SK-N-SH (cell line): ENCODE results near the gene COX7A1. TPM values are rescaled to one million over a fixed set of nuclear protein-coding genes. Genes with fewer than 3 reads are reported as not detected.

Source experiments
- CTCF ChIA-PET: fragments of 300-600, 350-600 bp; formaldehyde crosslinking; extraction: SDS; loops from one replicate; lab custom pipeline; 2021; lab: Yijun Ruan, JAX
- POLR2A ChIA-PET: fragments of 350-600 bp; sonication (Branson Sonifier 250); formaldehyde crosslinking; extraction: SDS; loops from one replicate; lab custom pipeline; 2020; ENCODE audit warnings: antibody characterized with exemption, inconsistent platforms; lab: Yijun Ruan, JAX
- DNase-seq: peaks from one replicate; pipeline ENCODE4 v3.0.0; 2012
- H2AFZ ChIP-seq: fragments of 200-600 bp; sonication (generic); 2 replicates; pipeline ENCODE4 v1.8.1; 2016; ENCODE audit warnings: antibody characterized with exemption, mild to moderate bottlenecking, low read depth
- H3F3A ChIP-seq: fragments of 200-600 bp; sonication (generic); replicated peaks from 2 replicates; pipeline ENCODE3; 2016; ENCODE audit warnings: antibody characterized with exemption, mild to moderate bottlenecking; ENCODE audit not compliant: insufficient read depth
- H3K27ac ChIP-seq, 2 experiments: fragments of 200-500 bp in 1 of 2; fragments of 200-600 bp in 1 of 2; sonication (Bioruptor generic) in 1 of 2; sonication (generic), shearing (Covaris generic) in 1 of 2; 2 replicates each; pipeline versions ENCODE4 v1.5.1 to v1.6.1; 2014 to 2016; ENCODE audit warnings: low read depth in 2 of 2, inconsistent platforms in 1 of 2, low read length in 1 of 2, mild to moderate bottlenecking in 1 of 2, mixed read lengths in 1 of 2
- H3K27me3 ChIP-seq: fragments of 200-600 bp; sonication (generic), shearing (Covaris generic); 2 replicates; pipeline ENCODE4 v1.6.1; 2016; ENCODE audit warnings: mixed run types; ENCODE audit not compliant: insufficient read depth
- H3K36me3 ChIP-seq, 2 experiments: fragments of 200-500 bp in 1 of 2; fragments of 200-600 bp in 1 of 2; sonication (Bioruptor generic) in 1 of 2; sonication (generic) in 1 of 2; replicated peaks in 1 of 2; 2 replicates each; pipeline versions ENCODE3 to v1.5.1; 2014 to 2016; ENCODE audit warnings: low read length in 1 of 2, mild to moderate bottlenecking in 1 of 2; ENCODE audit not compliant: insufficient read depth in 2 of 2, control insufficient read depth in 1 of 2
- H3K4me1 ChIP-seq, 2 experiments: fragments of 200-500 bp in 1 of 2; fragments of 200-600 bp in 1 of 2; sonication (Bioruptor generic) in 1 of 2; sonication (generic), shearing (Covaris generic) in 1 of 2; 2 replicates each; pipeline versions ENCODE4 v1.5.1 to v1.6.1; 2014 to 2016; ENCODE audit warnings: low read depth in 1 of 2, low read length in 1 of 2, mixed run types in 1 of 2; ENCODE audit not compliant: insufficient read depth in 2 of 2, control insufficient read depth in 1 of 2
- H3K4me2 ChIP-seq: fragments of 200-600 bp; sonication (generic), shearing (Covaris generic); 2 replicates; pipeline ENCODE4 v1.6.1; 2017; ENCODE audit warnings: mixed run types
- H3K4me3 ChIP-seq, 2 experiments: fragments of 200-500 bp in 1 of 2; fragments of 200-600 bp in 1 of 2; sonication (Bioruptor generic) in 1 of 2; sonication (generic), shearing (Covaris generic) in 1 of 2; 2 replicates each; pipeline versions ENCODE4 v1.5.1 to v1.8.1; 2014 to 2016; ENCODE audit warnings: low read depth in 2 of 2, inconsistent platforms in 1 of 2, low read length in 1 of 2, mild to moderate bottlenecking in 1 of 2, mixed read lengths in 1 of 2, moderate library complexity in 1 of 2
- H3K79me2 ChIP-seq: fragments of 200-600 bp; sonication (generic); 2 replicates; pipeline ENCODE4 v1.8.1; 2017; ENCODE audit warnings: mild to moderate bottlenecking; ENCODE audit not compliant: insufficient read depth
- H3K9ac ChIP-seq: fragments of 200-600 bp; sonication (generic); 2 replicates; pipeline ENCODE4 v1.6.1; 2017; ENCODE audit warnings: mixed run types
- H3K9me2 ChIP-seq: fragments of 200-600 bp; sonication (generic); 2 replicates; pipeline ENCODE4 v1.6.1; 2017; ENCODE audit warnings: mixed run types
- H3K9me3 ChIP-seq: fragments of 200-600 bp; sonication (generic); 2 replicates; pipeline ENCODE4 v1.6.1; 2017; ENCODE audit warnings: mixed run types, mild to moderate bottlenecking, moderate library complexity
- H4K20me1 ChIP-seq: fragments of 200-600 bp; sonication (generic); 2 replicates; pipeline ENCODE4 v1.6.1; 2017; ENCODE audit warnings: mild to moderate bottlenecking, mixed run types; ENCODE audit not compliant: insufficient read depth
- CHD2 ChIP-seq: fragments of 150-350 bp; IDR thresholded peaks from 2 replicates; pipeline ENCODE4 v1.6.1; 2018; ENCODE audit warnings: low read length; ENCODE audit not compliant: partially characterized antibody
- CTCF ChIP-seq: fragments of 200-600 bp; sonication (generic); IDR thresholded peaks from 2 replicates; pipeline ENCODE4 v1.6.1; 2017; ENCODE audit warnings: antibody characterized with exemption, mild to moderate bottlenecking, moderate library complexity
- ELF1 ChIP-seq: IDR thresholded peaks from 2 replicates; pipeline ENCODE4 v1.4.0; 2012
- FOXJ3 ChIP-seq: sonication (generic); formaldehyde crosslinking; IDR thresholded peaks from 2 replicates; pipeline ENCODE4 v1.5.1; 2020; ENCODE audit warnings: mild to moderate bottlenecking, missing genetic modification reagents
- GABPA ChIP-seq: IDR thresholded peaks from 2 replicates; pipeline ENCODE4 v1.4.0; 2012; ENCODE audit warnings: low read depth, mild to moderate bottlenecking
- JUND ChIP-seq: IDR thresholded peaks from 2 replicates; pipeline ENCODE4 v1.4.0; 2012
- MAX ChIP-seq: IDR thresholded peaks from 2 replicates; pipeline ENCODE4 v1.4.0; 2012; ENCODE audit warnings: low read depth
- MEF2A ChIP-seq: IDR thresholded peaks from 2 replicates; pipeline ENCODE4 v1.4.0; 2012; ENCODE audit warnings: low read depth, borderline replicate concordance
- MXI1 ChIP-seq: IDR thresholded peaks from 2 replicates; pipeline ENCODE4 v1.6.1; 2012; ENCODE audit warnings: mild to moderate bottlenecking, low read depth, low read length, improper control_type of control experiment
- NFIC ChIP-seq: IDR thresholded peaks from 2 replicates; pipeline ENCODE4 v1.4.0; 2012; ENCODE audit warnings: borderline replicate concordance
- NRF1 ChIP-seq: IDR thresholded peaks from 2 replicates; pipeline ENCODE4 v1.6.1; 2012; ENCODE audit warnings: low read depth, mild to moderate bottlenecking, low read length
- POLR2AphosphoS5 ChIP-seq: IDR thresholded peaks from 2 replicates; pipeline ENCODE4 v1.6.1; 2012; ENCODE audit warnings: low read depth, low read length
- REST ChIP-seq: IDR thresholded peaks from 2 replicates; pipeline ENCODE4 v1.6.1; 2012; ENCODE audit warnings: mild to moderate bottlenecking, low read depth, low read length, moderate library complexity
- SIN3A ChIP-seq: IDR thresholded peaks from 2 replicates; pipeline ENCODE4 v1.6.1; 2012; ENCODE audit warnings: low read depth, mild to moderate bottlenecking, low read length, moderate library complexity, borderline replicate concordance
- SMC3 ChIP-seq: IDR thresholded peaks from 2 replicates; pipeline ENCODE4 v1.6.1; 2012; ENCODE audit warnings: low read depth, low read length, improper control_type of control experiment
- TAF1 ChIP-seq: IDR thresholded peaks from 2 replicates; pipeline ENCODE4 v1.6.1; 2012; ENCODE audit warnings: low read depth, mild to moderate bottlenecking, low read length, moderate library complexity, borderline replicate concordance
- TEAD4 ChIP-seq: IDR thresholded peaks from 2 replicates; pipeline ENCODE4 v1.4.0; 2012; ENCODE audit warnings: mild to moderate bottlenecking, borderline replicate concordance; ENCODE audit not compliant: insufficient read depth
- USF1 ChIP-seq: IDR thresholded peaks from 2 replicates; pipeline ENCODE4 v1.4.0; 2012; ENCODE audit warnings: low read depth, borderline replicate concordance
- USF2 ChIP-seq: fragments of 150-350 bp; IDR thresholded peaks from 2 replicates; pipeline ENCODE4 v1.6.1; 2017; ENCODE audit warnings: antibody characterized with exemption, low read length, low read depth, borderline replicate concordance
- WGBS: methylation state at CpG from one replicate; pipeline ENCODE4 v1.1.6; 2017; ENCODE audit warnings: low lambda C conversion rate; 5-methylcytosine and 5-hydroxymethylcytosine counted together
- polyA plus RNA-seq, 3 experiments: library from polyadenylated mRNA; depleted of rRNA; stranded (reverse); fragments of >200 nt; gene quantifications; 2 replicates each; pipeline ENCODE4 v1.2.3, GENCODE V29; 2012

The COX7A1 gene
- polyA plus RNA-seq, 1 of the 3 experiments (the other 2 are of a cell fraction), result not detected

GRCh38 chr19:36151144-36152018 lies 866 bp downstream of the COX7A1 start:
- peaks cover 15% of the 10 kb centered on the region for H3F3A ChIP-seq
- H3K79me2 ChIP-seq, result peaks cover 6% of the 10 kb centered on the region; the same call in 1 of the 2 replicates
- H3K4me1 ChIP-seq, result no peaks in the 10 kb centered on the region
- no peak overlapping the region for H3K27ac ChIP-seq
- no peak overlapping the region for H3K4me3 ChIP-seq
- ChIA-PET POLR2A (no interaction called here), CTCF (interaction anchor here (1.1 to 2.4 kb wide), 2 partner anchors 19 to 24 kb away, joined by 5 to 9 read pairs; no protein-coding TSS in a partner anchor)
- H4K20me1 ChIP-seq, result peaks cover 7% of the 10 kb centered on the region; the same call in 1 of the 2 replicates
- DNase-seq, result no peak
- no peak overlapping the region for H3K9ac ChIP-seq
- H3K36me3 ChIP-seq, result peaks cover 23 to 37% of the 10 kb centered on the region in 2 experiments
- 96% methylated on average over 43 of the region's 47 CpGs for WGBS
- no peak for TF ChIP-seq USF2
- TF ChIP-seq POLR2AphosphoS5, result no peak
- TF ChIP-seq SIN3A, result no peak
- TF ChIP-seq MXI1, result no peak
- no peak for TF ChIP-seq TEAD4
- TF ChIP-seq USF1, result no peak
- TF ChIP-seq ELF1, result no peak
- TF ChIP-seq FOXJ3 (CRISPR knock-in tag), result no peak
- TF ChIP-seq NRF1, result no peak
- no peak for TF ChIP-seq SMC3
- TF ChIP-seq MAX, result no peak
- no peak for TF ChIP-seq CHD2
- TF ChIP-seq NFIC, result no peak
- TF ChIP-seq JUND, result no peak
- H3K9me2 ChIP-seq, result no peaks in the 10 kb centered on the region
- no peak overlapping the region for H3K4me2 ChIP-seq
- no peak overlapping the region for H2AFZ ChIP-seq
- no peaks in the 10 kb centered on the region for H3K27me3 ChIP-seq
- no peaks in the 10 kb centered on the region for H3K9me3 ChIP-seq

GRCh38 chr19:36150586-36150985 lies 1.7 kb downstream of the COX7A1 start:
- Histone ChIP-seq H3K79me2 (peaks cover 6% of the 10 kb centered on the region; the same call in 1 of the 2 replicates), H3K9ac (no peak overlapping the region), H3K4me3 (no peak overlapping the region), H3K27ac (no peak overlapping the region), H3K36me3 (peaks cover 31 to 45% of the 10 kb centered on the region in 2 experiments), H3K9me3 (no peaks in the 10 kb centered on the region), H3K4me2 (no peak overlapping the region), H3K4me1 (no peaks in the 10 kb centered on the region), H3F3A (peaks cover 15% of the 10 kb centered on the region), H3K9me2 (no peaks in the 10 kb centered on the region), H2AFZ (no peak overlapping the region), H4K20me1 (peaks cover 15% of the 10 kb centered on the region; the same call in 1 of the 2 replicates), H3K27me3 (no peaks in the 10 kb centered on the region)
- CTCF ChIA-PET, result interaction anchor here (2.4 kb wide), 1 partner anchor 23 kb away, joined by 9 read pairs; no protein-coding TSS in a partner anchor
- WGBS, result 87% methylated on average over 4 of the region's 5 CpGs
- POLR2A ChIA-PET, result no interaction called here
- DNase-seq, result no peak
- TF ChIP-seq CTCF (no peak), REST (no peak), MEF2A (no peak), ELF1 (no peak), MAX (no peak), GABPA (no peak), MXI1 (no peak), TAF1 (no peak), JUND (no peak)
